ENCODE measurements around the gene SLC9A5. TPM values are rescaled to one million over a fixed set of nuclear protein-coding genes. Genes with fewer than 3 reads are reported as not detected.

SLC9A5 gene
- total RNA-seq, 1 donor = 1.4 TPM

GRCh38 chr16:67202956-67203493 is 45.8 kb upstream of the SLC9A5 start:
- TF ChIP-seq, protein P1, sequence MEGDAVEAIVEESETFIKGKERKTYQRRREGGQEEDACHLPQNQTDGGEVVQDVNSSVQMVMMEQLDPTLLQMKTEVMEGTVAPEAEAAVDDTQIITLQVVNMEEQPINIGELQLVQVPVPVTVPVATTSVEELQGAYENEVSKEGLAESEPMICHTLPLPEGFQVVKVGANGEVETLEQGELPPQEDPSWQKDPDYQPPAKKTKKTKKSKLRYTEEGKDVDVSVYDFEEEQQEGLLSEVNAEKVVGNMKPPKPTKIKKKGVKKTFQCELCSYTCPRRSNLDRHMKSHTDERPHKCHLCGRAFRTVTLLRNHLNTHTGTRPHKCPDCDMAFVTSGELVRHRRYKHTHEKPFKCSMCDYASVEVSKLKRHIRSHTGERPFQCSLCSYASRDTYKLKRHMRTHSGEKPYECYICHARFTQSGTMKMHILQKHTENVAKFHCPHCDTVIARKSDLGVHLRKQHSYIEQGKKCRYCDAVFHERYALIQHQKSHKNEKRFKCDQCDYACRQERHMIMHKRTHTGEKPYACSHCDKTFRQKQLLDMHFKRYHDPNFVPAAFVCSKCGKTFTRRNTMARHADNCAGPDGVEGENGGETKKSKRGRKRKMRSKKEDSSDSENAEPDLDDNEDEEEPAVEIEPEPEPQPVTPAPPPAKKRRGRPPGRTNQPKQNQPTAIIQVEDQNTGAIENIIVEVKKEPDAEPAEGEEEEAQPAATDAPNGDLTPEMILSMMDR (IDR thresholded peaks at IDR 0.05; ENCODE audit: insufficient read depth, low read length) = no peak
- DNase-seq (ENCODE audit: low read depth) = no peak
- no peak overlapping the region for H3K4me3 ChIP-seq (ENCODE audit: low read depth, low read length)

DNA sequence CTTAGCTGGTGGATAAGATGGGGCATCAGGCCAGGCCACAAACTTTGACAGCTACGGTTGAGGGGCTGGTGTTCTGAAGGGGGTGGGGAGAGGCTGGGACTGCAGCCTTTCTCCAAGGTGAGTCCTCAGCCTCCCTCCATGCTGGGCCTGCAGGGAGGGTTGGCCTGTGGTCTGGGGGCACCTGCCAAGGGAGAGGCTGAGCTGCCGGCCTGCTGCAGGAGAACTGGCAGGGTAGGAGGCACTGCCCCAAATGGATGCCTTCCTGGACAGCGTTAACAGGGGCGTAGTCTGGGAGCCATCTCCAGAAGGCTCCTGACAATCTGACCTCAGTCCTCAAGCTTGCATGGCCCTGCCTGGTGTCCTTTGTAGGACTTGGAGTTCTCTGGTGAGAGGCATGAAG is 44.7 kb upstream of the SLC9A5 start:
- no peak for DNase-seq (ENCODE audit: low read depth)
- H3K4me3 ChIP-seq (ENCODE audit: low read depth, low read length) = no peak overlapping the region
- TF ChIP-seq, protein P1 (IDR thresholded peaks at IDR 0.05; ENCODE audit: insufficient read depth, low read length) = no peak

DNA sequence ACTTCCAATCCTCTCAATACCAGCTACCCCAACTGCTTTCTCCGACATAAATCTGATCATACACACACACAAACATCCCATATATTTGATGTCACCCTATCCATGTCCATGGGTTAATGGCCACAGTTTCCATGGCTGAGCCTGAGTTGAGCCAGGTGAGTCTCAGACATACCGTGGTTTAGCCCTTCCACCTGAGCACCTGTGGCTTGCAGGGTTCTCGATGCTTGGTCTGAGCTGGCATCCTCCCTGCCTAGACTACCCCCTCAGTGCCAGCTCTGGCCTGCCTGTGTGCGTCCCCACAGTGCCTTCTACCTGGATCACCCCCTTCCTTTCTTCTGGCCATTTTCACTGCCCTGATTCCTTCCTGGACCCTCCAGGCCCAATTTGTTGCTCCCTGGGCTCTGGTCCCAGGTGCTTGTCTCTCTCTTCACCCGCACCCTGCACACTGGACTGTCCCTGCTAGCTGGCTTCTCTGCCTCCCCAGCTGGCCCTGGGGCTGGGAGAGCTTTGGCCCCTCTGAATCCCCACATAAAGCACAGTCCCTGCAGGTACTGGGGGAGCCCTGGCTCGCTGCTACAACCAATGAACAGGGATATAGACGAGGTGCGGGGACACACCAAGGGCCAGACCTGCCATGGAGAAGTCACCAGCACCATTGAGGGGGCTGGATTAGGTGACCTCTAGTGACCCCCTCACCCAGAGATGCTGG is 42.5 kb upstream of the SLC9A5 start:
- TF ChIP-seq, protein P1 (IDR thresholded peaks at IDR 0.05; ENCODE audit: insufficient read depth, low read length) = no peak
- no peak overlapping the region for H3K4me3 ChIP-seq (ENCODE audit: low read depth, low read length)
- no peak for DNase-seq (ENCODE audit: low read depth)

DNA sequence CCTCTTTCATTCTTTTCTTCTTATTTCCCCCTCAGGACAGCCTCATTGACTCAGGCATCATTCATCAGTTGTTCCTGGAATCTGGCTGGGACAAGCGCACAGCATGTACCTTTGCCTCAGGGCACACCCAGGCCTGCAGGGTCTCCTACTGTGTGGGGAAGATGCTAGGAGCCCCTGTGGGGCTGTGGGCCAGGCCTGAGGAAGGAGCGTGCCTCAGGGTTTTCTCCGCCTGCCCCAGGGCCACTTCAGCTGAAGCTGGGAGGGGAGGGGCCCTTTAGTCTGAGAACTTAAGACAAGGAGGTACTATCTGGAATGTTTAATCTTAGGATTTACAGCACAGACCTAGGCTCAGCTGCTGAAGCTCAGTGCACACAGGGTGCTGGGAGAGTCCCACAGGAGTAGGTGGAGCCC is 41.9 kb upstream of the SLC9A5 start:
- no peak overlapping the region for H3K4me3 ChIP-seq (ENCODE audit: low read depth, low read length)
- TF ChIP-seq, protein P1 (IDR thresholded peaks at IDR 0.05; ENCODE audit: insufficient read depth, low read length) = no peak
- no peak for DNase-seq (ENCODE audit: low read depth)

GRCh38 chr16:67207249-67208091 is 41.3 kb upstream of the SLC9A5 start:
- DNase-seq (ENCODE audit: low read depth) = no peak
- TF ChIP-seq, protein P1 (IDR thresholded peaks at IDR 0.05; ENCODE audit: insufficient read depth, low read length) = no peak
- no peak overlapping the region for H3K4me3 ChIP-seq (ENCODE audit: low read depth, low read length)

- no peak overlapping the region for H3K4me3 ChIP-seq (ENCODE audit: low read depth, low read length)
- no peak for DNase-seq (ENCODE audit: low read depth)
- TF ChIP-seq, protein P1 (IDR thresholded peaks at IDR 0.05; ENCODE audit: insufficient read depth, low read length) = no peak
These were observed 40.5 kb upstream of the SLC9A5 start for GRCh38 chr16:67208154-67208896.

Measured in fibroblast of the aortic adventitia (primary cell).